GM20000 (cell line): Measurements from ENCODE around the gene TMIGD1.
"Not testable (repeated sequence)": the region's sequence is repeated elsewhere in the genome, so short reads cannot be mapped to it uniquely, and the experiment has no call there.

Source experiments
- DNase-seq: peaks from one replicate; pipeline ENCODE4 v3.0.0; 2012; ENCODE audit warnings: low spot score
- CTCF ChIP-seq: IDR thresholded peaks from 2 replicates; pipeline ENCODE4 v1.5.1; 2012; ENCODE audit warnings: mild to moderate bottlenecking, control low read depth; ENCODE audit errors: extremely low read depth, missing control alignments

Gene TMIGD1

GRCh38 chr17:30345527-30346075 is 11.7 kb upstream of the TMIGD1 start:
- peak; percentile 5 for DNase-seq
- no peak for TF ChIP-seq CTCF

- TF ChIP-seq CTCF: no peak
- DNase-seq: no peak
Observed at GRCh38 chr17:30345089-30345433, 11.2 kb upstream of the TMIGD1 start.

GRCh38 chr17:30344283-30345088 is 10.6 kb upstream of the TMIGD1 start:
- no peak for TF ChIP-seq CTCF
- DNase-seq: no peak

GRCh38 chr17:30343796-30344195 is 9.9 kb upstream of the TMIGD1 start:
- no peak for TF ChIP-seq CTCF
- no peak for DNase-seq

- DNase-seq: not testable (repeated sequence)
Observed at GRCh38 chr17:30343244-30343643, 9.4 kb upstream of the TMIGD1 start.

GRCh38 chr17:30341703-30342249 is 7.9 kb upstream of the TMIGD1 start:
- TF ChIP-seq CTCF: no peak

GRCh38 chr17:30340801-30341356 is 7.0 kb upstream of the TMIGD1 start:
- TF ChIP-seq CTCF: no peak
- DNase-seq: no peak

More at GRCh38 chr17:30341703-30342249, 7.9 kb upstream of the TMIGD1 start:
- no peak for DNase-seq
